GM12874 (cell line): ENCODE data around the gene GIMAP5.

Source experiments
- CTCF ChIP-seq: IDR thresholded peaks from 2 replicates; pipeline ENCODE4 v1.5.1; 2011; ENCODE audit warnings: low read depth, mild to moderate bottlenecking, control low read depth, low read length, moderate library complexity; ENCODE audit not compliant: insufficient read depth

The GIMAP5 gene

GRCh38 chr7:150784954-150785353, 47.7 kb downstream of the GIMAP5 start:
- no peak for TF ChIP-seq CTCF

- no peak for TF ChIP-seq CTCF
Observed at GRCh38 chr7:150787321-150788281, 50.4 kb downstream of the GIMAP5 start.

GRCh38 chr7:150788474-150789269, 51.5 kb downstream of the GIMAP5 start:
- TF ChIP-seq CTCF, result no peak

GRCh38 chr7:150790416-150791075, 53.3 kb downstream of the GIMAP5 start:
- no peak for TF ChIP-seq CTCF

GRCh38 chr7:150791304-150791703, 54.1 kb downstream of the GIMAP5 start:
- TF ChIP-seq CTCF, result no peak

GRCh38 chr7:150791746-150792452, 54.7 kb downstream of the GIMAP5 start:
- no peak for TF ChIP-seq CTCF
